Activated gamma-delta T cell (primary cell): Measurements from ENCODE around the gene EXOC3L2.

ENCODE experiments used
- DNase-seq: peaks from one replicate; lab custom pipeline; 2025; lab: John Stamatoyannopoulos, UW

EXOC3L2 gene

DNA sequence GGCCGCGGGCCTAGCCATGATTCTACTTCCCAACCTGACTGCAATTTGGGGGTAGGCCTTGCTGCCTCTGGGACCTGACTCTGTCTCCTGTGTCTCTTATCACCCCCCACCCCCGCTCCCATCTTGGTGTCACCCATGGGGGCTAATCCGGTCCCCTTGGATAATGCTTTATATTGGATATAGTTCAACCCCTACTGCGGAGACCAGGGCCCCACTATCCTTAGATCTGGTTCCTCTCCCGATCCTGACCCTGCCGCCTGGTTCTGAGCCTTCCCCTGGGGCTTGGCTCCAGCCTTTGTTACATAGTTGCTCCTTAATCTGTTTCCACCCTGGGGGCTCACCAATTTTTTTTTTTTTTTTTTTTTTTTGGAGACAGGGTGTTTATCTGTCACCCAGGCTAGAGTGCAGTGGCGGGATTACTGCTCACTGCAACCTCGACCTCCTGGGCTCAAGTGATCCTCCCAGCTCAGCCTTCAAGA is 65.3 kb downstream of the EXOC3L2 start:
- DNase-seq, result no peak

- DNase-seq, result peak; percentile 37
Measured at GRCh38 chr19:45179072-45179891, 65.9 kb downstream of the EXOC3L2 start.

GRCh38 chr19:45178262-45179071 is 66.7 kb downstream of the EXOC3L2 start, which contains the start of gene BLOC1S3:
BLOC1S3 (plus strand) TSS chr19:45178784; CDS start chr19:45179297, 513 bp downstream.
- peak; percentile 97 for DNase-seq

- DNase-seq, result no peak
Measured at GRCh38 chr19:45177817-45178261, 67.4 kb downstream of the EXOC3L2 start, which contains the start of gene TRAPPC6A. TRAPPC6A (minus strand) TSS chr19:45178237; CDS start chr19:45178218, 19 bp downstream.

DNA sequence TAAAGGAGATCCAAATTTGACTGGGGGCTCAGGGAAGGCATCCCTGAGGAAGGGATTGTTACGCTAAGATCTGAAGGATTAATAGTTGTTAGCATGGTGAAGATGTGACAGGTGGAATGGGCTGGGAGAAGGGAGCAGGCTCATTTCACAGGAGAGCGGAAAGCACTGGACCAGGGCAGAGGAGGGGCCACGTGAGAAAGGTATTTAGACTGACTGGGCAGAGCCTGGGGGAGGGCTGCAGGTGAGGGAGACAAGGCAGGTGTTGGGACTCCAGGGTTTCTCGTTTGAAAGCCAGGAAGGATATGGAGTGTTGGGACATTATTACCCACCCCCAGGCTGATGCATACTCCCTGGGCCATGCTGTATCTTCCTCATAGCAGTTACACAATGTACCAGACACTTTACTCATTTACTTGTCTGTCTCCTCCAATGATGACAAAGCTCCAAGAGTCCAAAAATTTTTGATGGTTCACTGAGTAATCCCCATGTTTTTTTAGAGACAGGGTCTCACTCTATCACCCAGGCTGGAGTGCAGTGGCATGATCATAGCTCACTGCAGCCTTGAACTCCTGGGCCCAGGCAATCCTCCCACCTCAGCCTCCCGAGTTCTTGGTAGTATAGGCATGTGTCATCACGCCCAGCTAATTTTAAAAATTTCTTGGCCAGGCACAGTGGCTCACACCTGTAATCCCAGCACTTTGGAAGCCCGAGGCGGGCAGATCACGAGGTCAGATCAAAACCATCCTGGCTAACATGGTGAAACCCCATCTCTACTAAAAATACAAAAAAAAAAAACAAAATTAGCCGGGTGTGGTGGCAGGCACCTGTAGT is 69.5 kb downstream of the EXOC3L2 start:
- no peak for DNase-seq

DNA sequence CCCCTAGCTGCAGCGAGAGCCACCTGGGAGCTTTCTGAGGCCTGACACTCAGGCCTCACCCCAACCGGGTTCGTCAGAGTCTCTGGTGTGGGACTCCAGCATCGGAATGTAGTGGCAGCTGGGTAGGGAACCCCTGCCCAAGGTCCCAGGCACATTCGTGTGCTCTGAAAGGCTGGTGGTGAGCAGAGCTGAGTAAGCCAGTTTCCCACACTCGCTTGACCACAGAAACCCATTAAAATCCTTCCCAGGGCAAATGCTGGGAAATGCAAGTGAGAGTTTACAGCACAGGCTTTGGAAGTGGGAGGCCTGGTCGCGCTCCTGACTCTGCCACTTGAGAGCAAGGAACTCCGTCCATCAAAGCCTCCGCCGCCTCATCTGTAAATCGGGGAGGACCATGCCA is 71.4 kb downstream of the EXOC3L2 start:
- no peak for DNase-seq

DNA sequence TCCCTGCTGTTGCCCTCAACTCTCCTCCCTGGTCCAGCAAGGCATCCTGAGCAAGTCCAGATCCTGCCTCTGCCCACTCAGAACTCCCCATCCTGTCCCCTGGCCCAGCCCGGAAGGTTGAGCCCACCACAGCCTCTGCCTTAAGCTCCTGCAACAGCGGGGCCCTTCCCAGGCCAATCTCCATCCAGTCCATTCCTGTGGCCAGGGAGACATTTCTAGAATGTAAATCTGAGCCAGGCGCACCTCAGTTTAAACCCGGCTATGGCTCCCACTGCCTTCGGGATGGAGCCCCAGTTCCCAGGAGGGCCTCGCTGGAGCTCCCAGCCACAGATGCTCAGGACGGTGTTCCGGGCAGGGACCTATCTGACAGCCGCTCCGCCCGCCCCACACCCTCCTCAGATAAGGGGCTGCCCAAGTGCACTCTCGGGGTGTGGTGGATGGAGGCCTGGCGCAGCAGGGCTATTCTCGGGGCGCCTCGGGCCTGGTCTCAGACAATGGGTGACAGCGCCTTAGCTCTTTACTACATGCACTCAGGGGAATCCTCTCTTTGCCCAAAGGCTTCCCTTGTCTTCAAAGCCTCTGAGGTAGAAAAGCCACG is 72.5 kb downstream of the EXOC3L2 start:
- DNase-seq, result no peak

GRCh38 chr19:45172173-45172572 is 73.0 kb downstream of the EXOC3L2 start:
- DNase-seq, result no peak

GRCh38 chr19:45171211-45171623 is 74.0 kb downstream of the EXOC3L2 start:
- no peak for DNase-seq

GRCh38 chr19:45170146-45171106 is 74.8 kb downstream of the EXOC3L2 start:
- no peak for DNase-seq

GRCh38 chr19:45169602-45170001 is 75.6 kb downstream of the EXOC3L2 start:
- no peak for DNase-seq

GRCh38 chr19:45168767-45169351 is 76.3 kb downstream of the EXOC3L2 start:
- DNase-seq, result no peak

DNA sequence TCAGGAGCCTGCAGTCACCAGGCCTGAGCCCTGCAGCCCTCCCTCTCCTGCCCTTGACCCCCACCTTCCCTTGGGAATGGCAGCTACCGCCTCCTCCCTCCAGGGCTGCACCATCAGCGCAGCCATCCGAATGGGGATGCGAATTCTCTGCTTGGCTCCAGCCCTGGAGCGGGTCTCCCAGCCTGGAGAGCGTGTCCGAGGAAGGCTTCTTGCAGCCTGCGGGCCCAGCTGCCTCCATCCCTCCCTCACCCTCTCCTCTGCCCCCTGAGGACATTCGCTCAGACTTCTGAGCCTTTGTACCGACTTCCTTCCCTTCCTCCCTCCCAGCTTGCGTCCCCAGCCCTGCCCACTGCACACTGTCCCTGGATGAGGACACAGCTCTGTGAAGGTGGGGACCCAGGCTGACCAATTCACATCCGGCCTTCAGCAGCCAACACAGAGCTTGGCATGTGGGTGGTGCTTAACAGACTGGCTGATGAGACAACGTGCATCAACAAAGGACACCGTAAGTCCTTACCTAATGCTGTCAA is 78.4 kb downstream of the EXOC3L2 start:
- no peak for DNase-seq

DNA sequence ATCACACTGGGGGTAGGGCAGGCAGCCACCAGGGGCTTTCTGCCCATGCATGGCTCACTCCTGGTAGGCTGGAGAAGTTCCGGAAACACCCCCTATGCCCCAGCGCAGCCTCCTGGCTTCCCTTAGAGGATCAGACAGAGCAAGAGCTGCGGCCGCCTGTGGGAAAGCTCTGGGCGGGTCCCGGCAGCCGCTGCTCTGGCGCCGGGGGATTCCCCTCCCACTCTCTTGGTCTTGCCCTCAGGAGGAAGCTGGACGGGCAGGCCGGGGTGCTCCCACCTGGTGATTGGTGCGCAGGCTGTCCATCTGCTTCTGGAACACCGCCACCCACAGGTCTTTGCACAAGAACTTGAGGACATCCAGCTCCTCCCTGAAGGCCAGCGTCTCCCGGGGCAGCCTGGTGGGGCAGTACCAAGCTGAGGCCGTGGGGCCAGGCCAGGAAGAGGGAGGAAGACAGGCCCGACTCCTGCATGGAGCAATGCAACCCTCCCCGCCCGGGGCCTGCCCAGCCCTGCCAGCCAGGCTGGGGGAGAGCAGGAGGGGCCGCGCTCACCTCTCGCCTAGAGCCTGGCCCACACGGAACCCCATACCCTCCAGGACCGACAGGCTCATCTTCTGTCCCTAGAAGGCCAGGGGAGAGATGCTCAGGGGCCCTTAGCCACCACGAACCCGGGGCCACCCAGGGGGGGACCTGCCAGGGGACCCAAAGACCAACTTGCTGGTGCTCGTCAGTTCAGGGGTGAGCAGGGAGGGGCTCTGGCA is 80.5 kb downstream of the EXOC3L2 start:
- DNase-seq, result no peak

DNA sequence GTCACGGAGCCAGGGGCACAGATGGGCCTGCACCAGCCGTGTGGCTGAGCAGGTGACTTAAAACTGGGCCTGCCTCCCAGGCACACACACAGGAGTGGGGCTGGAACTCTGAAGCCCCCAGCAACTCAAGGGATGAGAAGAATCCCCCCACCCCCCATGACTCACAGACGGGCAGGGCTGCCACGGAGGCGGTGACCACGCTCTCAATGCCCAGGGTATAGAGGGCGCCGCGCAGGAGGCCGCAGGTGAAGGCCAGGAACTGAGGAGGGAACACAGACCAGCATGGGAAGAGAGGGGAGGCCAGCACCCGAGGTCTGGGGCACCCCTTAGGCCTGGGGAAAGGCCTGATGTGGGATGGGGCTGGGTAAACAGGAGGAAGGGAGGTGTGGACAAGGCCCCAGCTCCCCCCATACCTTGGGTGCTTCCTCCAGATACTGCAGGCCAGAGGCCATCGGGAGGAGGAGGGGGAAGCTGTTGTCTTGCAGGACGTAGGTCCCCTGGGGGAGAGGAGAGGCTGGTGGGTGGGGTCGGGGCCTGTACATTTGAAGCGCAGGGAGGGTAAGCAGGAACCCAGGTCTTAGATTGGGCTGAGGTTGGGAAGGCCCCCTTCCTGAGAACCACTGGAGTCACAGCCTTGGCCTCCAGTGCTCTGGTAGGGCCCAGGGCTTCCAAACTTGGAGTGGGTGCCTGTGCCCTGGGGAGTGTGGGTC is 81.3 kb downstream of the EXOC3L2 start:
- DNase-seq, result no peak

- DNase-seq, result no peak
Measured at GRCh38 chr19:45163156-45163555, 82.1 kb downstream of the EXOC3L2 start.

DNA sequence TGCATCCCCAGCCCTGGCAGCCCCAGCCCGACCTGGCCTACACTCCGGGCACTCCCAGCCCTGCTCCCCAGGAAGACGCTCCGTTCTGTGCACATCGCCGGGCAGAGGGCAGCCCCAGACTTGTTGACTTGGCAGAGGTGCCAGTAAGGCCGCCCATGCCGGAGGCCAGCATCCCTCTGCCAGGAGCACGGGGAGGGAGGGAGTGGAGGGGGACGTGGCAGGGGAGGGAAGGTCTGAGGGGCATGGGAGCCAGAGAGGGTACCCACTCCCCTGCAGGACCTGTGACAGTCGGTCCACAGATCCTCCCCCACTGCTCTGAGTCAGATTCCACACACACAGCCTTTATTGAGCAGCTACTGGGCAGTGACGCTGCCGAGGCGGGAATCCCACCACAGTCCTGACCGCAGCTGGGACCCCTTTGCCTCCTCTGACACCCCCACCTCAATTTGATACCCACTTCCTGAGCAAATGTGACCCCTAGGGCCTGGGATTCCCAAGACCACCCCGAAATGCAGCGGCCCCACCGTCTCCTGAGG is 82.5 kb downstream of the EXOC3L2 start:
- no peak for DNase-seq
